ENCODE data around the gene RNASE13. TPM values are rescaled to one million over a fixed set of nuclear protein-coding genes. Genes with fewer than 3 reads are reported as not detected.

The RNASE13 gene, protein sequence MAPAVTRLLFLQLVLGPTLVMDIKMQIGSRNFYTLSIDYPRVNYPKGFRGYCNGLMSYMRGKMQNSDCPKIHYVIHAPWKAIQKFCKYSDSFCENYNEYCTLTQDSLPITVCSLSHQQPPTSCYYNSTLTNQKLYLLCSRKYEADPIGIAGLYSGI
- not detected in 2 replicates for total RNA-seq (2014; rRNA removed; shearing (Covaris generic))

DNA sequence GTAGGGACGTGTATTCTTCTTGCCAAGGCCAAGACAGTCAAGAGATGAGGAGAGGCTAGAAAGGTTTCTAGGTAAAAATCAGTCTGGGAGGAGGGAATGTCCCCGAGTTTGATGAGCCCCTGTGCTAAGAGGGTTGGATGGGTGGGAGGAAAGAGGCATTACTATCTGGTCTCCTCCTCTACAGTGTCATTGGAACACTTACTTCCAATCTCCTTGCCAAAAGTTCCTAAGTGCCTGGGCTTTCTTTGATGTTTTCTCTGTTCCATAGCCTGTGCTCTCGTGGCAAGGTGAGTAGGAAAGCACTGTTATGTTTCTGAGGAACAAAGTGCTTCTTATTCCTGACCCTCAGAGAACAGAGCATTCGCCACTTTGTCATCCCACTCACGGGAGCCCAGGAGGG, at the start of gene RNASE13:
Gene RNASE13, minus strand, starts transcription at position 101 of the 400 bp plus-strand sequence. CDS start 519 bp downstream, outside the sequence.
- no peak for DNase-seq (ENCODE audit: low spot score)

DNA sequence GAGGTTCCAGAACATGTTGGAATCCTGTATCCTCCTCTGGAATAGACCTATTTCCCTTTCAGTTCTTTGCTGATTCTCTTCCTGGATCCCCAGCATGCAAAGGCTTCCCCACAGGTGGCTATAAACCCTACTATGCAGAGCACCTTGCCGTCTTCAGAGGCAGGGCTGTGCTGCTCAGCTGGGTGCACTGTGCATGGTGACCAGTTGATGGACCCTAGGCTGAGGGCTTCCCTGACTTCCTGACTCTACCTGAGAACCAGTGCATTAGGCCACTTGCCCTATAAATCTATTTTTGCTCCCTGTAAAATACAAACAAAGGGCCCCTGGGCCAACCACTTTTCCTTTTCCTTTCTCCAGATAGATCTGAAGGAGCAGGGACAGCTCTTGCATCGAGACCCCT, 49.8 kb upstream of the RNASE13 start:
- no peak for DNase-seq (ENCODE audit: low spot score)

DNA sequence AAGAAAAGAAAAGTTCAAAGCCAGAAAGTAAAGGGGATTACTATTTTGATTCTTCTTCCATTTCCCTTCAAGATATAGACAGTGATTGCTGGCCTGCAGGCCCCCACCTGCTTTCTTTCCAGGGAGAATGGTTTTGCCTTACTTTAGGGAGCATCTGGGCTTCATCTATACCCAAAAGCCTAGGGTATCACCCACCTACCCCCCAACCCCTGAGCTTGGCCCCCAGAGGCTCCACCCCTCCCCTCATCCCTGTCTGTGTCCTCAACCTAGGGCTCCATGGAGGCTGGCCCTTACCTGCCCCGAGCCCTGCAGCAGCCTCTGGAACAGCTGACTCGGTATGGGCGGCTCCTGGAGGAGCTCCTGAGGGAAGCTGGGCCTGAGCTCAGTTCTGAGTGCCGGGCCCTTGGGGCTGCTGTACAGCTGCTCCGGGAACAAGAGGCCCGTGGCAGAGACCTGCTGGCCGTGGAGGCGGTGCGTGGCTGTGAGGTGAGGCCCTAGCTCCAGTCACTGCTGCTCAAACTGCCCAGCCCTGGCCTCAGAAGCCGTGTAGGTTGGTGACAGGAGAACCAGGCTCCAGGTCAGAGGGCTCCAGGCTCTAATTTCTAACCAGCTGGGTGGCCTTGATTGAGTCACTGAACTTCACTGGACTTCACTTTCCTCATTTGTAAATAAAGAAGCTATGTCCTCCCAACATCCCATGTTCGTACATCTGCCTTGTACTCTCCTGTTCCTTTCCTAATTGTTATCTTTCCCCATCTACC, 49.1 kb upstream of the RNASE13 start:
- no peak for DNase-seq (ENCODE audit: low spot score)

DNA sequence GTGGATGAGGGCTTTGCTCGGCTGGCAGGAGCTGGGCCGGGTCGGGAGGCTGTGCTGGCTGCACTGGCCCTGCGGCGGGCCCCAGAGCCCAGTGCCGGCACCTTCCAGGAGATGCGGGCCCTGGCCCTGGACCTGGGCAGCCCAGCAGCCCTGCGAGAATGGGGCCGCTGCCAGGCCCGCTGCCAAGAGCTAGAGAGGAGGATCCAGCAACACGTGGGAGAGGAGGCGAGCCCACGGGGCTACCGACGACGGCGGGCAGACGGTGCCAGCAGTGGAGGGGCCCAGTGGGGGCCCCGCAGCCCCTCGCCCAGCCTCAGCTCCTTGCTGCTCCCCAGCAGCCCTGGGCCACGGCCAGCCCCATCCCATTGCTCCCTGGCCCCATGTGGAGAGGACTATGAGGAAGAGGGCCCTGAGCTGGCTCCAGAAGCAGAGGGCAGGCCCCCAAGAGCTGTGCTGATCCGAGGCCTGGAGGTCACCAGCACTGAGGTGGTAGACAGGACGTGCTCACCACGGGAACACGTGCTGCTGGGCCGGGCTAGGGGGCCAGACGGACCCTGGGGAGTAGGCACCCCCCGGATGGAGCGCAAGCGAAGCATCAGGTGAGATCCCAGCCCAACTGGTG, 47.0 kb upstream of the RNASE13 start:
- no peak for DNase-seq (ENCODE audit: low spot score)

DNA sequence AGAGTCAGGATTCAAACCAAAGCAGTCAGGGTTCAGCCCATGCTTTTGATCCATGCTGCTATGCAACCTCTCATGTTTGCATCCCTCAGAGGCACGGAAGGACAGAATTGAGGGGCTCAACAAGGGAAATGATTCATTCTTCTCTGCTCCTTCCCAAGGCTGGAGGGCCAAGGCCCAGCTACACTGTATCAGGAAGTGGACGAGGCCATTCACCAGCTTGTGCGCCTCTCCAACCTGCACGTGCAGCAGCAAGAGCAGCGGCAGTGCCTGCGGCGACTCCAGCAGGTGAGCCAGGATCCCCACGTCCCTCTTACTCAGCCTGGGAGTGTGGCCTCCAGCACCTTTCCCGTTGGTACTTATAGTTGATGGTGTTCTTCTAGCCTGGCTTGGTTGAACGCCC, 44.1 kb upstream of the RNASE13 start:
- no peak for DNase-seq (ENCODE audit: low spot score)

DNA sequence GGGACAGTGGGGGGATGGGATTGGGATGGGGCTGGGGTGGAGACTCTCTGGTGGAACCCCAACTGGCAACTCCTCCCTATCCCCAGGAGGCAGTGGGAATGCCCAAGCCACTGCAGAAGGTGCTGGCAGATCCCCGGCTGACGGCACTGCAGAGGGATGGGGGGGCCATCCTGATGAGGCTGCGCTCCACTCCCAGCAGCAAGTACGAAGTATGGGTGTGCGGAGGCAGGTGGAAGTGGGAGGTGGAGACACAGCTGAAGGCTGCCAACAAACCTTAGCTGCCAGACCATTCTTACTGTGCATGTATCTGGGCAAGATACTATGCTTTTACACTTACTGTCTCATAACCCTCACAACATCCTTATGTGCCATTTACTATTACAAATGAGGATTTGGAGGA, 43.7 kb upstream of the RNASE13 start:
- DNase-seq (ENCODE audit: low spot score): no peak

DNA sequence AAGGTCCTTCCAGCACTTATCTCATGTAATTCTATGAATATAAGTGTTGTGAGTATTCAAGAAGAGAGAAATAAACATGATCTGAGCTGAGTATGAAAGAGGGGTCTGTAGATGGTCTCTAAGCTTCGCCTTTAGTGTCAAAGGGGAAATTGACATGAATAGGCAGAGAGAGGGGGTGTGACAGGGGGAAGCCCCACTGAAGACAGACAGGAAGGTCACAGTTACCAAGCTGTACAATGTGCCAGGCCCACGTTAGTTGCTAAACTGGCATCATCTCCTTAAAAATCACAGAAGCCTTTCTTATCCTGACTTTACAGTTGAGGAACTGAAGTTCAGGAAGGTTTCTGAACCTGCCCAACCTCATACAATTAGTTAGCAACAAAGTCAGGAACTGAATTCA, 43.1 kb upstream of the RNASE13 start:
- DNase-seq (ENCODE audit: low spot score): no peak

DNA sequence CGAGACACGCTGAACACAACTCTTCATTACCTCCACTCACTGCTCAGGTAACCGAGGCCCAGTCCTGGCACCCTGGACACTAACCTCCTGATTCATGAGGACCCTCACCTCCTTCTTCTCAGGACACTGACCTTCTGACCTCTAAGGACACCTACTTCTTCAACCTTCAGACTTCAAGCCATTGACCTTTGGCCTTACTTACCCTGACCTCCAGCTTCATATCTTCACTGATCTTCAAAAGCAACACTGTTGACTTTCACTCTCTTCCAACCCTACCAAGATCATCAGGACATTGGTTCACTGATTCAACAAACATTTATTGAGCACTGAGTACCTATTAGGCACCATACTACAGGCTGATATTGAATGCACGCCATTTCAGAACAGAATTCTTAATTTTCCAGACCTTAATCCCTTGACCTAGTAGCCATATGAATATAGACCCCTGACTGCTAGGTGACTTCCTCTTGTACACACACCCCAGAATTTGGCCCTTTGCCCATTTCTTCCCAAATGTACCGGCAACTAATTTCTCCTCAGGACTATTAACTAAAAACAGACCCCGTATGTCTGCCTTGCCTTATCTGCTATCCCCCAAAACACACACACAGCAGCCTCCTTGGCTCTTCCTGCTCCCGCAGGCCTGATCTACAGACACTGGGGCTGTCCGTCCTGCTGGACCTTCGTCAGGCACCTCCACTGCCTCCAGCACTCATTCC, 41.3 kb upstream of the RNASE13 start:
- DNase-seq (ENCODE audit: low spot score): no peak

DNA sequence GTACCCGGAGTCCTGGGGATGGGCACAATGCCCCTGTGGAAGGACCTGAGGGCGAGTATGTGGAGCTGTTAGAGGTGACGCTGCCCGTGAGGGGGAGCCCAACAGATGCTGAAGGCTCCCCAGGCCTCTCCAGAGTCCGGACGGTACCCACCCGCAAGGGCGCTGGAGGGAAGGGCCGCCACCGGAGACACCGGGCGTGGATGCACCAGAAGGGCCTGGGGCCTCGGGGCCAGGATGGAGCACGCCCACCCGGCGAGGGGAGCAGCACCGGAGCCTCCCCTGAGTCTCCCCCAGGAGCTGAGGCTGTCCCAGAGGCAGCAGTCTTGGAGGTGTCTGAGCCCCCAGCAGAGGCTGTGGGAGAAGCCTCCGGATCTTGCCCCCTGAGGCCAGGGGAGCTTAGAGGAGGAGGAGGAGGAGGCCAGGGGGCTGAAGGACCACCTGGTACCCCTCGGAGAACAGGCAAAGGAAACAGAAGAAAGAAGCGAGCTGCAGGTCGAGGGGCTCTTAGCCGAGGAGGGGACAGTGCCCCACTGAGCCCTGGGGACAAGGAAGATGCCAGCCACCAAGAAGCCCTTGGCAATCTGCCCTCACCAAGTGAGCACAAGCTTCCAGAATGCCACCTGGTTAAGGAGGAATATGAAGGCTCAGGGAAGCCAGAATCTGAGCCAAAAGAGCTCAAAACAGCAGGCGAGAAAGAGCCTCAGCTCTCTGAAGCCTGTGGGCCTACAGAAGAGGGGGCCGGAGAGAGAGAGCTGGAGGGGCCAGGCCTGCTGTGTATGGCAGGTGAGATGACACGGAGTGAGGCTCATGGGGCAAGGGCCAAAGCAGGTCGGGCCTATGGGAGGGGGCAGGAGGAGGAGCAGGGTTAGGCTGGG, 40.0 kb upstream of the RNASE13 start:
- DNase-seq (ENCODE audit: low spot score): no peak

DNA sequence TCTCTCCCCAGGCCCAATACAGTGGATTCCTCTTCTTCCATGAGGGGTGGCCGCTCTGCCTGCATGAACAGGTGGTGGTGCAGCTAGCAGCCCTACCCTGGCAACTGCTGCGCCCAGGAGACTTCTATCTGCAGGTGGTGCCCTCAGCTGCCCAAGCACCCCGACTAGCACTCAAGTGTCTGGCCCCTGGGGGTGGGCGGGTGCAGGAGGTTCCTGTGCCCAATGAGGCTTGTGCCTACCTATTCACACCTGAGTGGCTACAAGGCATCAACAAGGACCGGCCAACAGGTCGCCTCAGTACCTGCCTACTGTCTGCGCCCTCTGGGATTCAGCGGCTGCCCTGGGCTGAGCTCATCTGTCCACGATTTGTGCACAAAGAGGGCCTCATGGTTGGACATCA, 39.3 kb upstream of the RNASE13 start:
- no peak for DNase-seq (ENCODE audit: low spot score)

DNA sequence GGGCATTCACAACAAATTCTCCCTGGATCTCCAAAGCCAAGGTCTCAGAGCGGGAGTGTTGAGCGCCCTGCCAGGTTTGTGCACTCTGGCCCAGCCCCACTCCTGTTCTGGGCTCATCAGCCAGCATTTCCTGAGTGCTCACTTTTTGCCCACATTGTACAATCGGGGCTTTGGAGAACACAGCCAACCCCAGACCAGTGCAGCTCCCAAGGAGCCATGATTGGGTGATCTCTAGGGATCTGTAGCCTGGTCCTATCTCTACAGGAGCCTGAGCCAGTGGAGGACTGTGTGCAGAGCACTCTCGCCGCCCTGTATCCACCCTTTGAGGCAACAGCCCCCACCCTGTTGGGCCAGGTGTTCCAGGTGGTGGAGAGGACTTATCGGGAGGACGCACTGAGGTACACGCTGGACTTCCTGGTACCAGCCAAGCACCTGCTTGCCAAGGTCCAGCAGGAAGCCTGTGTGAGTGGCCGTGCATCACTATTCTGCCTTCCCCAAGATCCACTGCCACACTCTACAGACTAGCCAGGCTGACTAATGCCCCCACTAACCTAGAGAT, 38.3 kb upstream of the RNASE13 start:
- DNase-seq (ENCODE audit: low spot score): no peak

DNA sequence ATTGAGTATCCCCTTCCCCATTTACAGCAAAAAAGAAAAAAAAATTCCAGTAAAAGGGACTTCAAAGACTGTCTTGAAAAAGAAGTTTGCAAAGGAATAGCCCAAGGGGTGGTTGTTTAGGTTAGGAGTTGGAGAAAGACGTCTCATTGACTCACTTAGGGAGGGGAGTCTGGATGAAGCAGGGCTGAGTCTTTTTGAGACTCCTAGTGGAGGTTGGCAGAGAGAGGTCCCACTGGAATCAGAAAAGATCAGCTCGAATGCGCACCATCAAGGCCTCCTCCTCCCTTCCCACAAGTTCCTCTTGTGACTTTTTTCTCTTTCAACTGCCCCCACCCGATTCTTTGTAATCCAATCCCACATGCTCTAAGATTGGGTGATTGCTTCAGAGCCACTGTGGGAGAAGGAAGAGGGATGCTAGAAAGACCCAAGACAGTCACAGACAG, 37.4 kb upstream of the RNASE13 start:
- DNase-seq (ENCODE audit: low spot score): no peak

DNA sequence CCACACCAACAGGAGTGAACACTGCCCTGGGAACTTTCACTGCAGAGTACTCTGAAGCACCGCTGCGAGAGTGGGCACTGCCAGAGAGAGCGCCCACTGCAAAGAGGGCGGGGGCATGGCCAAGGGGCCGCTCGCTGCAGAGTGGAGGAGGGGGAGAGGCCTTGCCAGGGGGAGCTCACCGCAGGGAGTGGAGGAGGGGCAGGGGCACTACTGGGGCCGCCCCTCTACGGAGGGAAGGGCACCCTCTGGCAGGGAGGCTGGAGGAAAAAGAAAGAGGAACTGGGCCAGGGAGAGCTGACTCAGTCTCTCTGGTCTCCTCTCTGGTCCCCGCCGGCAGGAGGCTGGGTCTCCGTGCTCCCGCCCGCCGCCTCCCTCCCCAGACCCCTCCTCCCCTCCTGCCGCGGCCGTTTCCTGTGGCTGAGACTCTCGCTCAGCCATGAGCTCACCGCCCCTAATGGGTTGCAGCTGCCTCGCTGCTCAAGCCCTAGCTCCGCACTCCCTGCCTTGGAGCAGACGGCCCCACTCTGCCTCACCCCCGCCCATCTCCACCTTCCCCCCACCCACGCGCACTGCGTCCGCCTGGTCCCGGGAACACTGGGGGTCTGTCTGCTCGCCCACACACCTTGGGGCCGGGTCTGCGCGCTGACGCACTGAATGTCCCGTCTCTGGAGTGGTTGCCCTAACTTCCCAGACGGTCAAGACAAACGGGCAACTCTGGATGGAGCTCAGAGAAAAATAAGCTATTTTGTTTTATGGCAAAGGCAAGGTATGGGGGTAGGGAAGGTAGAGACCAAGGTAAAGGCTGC, 36.8 kb upstream of the RNASE13 start:
- DNase-seq (ENCODE audit: low spot score): no peak

DNA sequence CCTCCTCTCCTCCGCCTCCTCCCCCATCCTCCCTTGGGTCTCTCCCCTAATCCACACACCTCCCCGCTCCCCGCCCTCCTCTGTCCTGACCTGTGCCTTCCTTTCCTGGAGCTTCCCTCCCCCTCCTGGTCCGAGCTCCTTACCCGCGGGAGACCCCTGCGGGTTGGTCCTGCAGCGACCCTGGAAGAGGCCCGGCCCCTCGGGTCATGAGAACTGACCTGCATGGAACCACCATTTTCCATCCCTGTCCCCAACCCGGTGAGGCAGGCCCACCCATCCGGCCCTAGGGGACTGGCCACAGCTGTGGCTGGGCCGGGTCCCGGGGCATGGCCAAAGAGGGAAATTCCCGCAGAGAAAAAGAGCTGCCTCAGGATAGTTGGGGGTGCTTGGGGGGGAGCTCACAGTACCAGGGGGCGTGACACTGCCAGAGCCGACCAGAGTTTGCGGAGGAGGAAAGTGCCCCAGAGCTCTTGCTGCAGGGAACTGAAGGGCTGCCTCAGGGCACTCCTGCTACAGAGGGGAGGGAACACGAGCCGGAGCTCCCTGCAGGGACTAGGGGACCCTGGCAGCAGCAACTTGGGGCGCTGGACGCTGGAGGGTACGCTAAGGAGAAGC, 36.1 kb upstream of the RNASE13 start:
- DNase-seq (ENCODE audit: low spot score): no peak

DNA sequence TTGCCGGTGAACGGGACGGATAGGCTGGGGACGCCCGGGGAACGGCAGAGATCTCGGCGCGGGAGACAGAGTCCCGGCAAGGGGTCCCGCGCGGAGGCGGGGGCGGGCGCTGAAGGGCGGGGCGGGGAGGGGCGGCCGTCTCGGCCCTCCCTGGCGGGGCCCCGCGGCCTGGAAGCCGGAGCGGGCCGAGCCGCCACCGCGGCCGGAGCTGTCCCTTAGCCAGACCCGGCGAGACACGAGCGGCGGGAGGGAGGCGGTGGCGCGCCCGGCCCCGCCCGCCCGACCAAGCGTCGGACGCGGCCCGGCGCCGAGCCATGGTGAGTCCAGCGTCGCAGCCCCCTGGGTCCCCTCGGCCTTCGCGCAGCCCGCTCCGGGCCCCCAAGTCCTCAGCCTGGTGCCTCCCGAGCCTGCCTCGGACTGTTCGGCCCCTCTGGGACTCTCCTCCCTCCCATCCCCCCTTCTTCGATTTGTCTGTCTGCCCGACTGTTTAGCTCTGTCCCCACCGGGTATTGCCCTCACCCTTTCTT, 35.5 kb upstream of the RNASE13 start, which contains the start of gene ARHGEF40:
Gene ARHGEF40, plus strand, starts transcription at position 222 of the 527 bp plus-strand sequence. Its CDS starts 93 bp downstream, at position 315.
- peak; percentile 37 for DNase-seq (ENCODE audit: low spot score)

DNA sequence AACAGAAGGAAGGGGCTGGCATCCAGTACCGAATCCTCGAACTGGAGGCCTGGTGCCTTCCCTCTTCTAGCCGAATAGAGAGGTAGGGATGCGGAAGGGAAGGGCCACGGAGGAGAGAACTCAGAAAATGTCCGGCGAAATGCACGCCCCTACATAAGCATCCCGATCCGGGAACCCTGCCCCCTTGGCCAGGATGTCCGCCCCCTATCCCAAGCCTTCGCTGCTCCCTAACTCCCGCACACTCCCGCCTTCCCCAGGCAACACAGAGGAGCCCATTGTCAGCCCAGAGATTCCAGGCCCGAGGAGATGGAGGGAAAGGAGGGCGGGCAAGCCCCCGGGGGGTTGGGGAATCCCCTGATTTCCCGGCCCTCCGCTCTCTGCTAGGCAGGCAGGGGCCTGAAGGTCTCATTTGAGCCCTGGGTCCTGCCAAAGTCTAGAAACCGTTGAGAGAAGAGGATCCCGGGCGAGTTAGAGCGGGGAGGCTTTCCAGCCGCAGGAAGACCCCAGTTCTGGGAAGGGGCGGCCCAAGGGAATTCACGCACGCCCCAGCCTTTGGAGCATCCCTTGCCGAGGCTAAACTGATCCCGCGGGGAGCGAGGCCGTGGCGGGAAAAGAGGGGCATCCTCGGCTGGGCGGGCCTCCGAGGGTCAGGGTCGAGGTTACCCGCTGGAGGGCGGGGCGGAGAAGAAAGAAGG, 34.9 kb upstream of the RNASE13 start:
- no peak for DNase-seq (ENCODE audit: low spot score)

DNA sequence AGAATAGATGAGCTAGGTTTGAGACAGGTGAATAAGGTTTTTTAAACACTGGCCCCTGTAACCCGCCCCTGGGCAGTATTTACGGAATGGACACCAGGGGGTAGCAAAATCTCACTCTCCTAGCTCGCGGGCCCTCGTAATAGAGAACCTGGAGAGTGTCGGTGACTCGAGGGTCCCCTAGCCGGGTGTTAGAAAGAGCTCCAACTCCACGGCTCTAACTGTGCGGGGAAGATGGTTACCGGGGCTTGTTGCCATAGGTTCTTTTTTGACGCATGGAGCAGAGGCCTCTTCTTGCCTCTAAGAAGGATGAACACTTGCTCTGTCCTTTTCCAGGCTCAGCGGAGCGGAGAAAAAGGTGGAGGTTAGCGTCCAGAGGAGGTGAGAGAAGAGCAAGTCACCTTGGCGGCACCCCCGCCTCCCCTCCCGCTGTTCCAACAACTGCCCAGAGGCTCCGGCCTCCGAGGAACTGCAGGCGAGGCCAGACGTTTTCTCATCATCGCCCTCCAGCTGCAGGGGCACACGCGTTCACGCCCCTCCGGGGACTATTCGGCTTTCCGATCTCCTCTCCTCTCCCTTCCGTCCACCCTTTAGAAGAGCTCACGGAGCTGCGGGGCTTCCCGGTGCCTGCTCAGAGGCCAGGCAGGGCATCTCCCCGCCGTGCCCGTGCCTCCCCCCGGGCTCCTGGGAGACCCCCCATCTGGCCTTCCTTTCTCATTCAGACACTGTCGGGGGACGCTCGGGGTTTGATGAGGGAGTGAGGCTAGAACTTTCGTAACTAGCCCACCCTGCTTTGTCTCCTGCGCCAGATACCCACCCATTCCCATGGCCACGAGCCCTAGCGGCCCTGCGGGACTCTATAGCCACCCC, 34.1 kb upstream of the RNASE13 start:
- DNase-seq (ENCODE audit: low spot score): peak; percentile 53
